HG02798 (cell line): ENCODE data around the gene HOXD3.

ENCODE experiments used
- ATAC-seq: cut with Tn5 transposase; IDR thresholded peaks from one replicate; pipeline ENCODE4 v1.9.1; 2021; ENCODE audit warnings: mild to moderate bottlenecking; ENCODE audit not compliant: unreplicated experiment, poor library complexity

Gene HOXD3

GRCh38 chr2:176161825-176162626 is 4.9 kb downstream of the HOXD3 start:
- no peak for ATAC-seq

GRCh38 chr2:176162911-176163671 is 6.0 kb downstream of the HOXD3 start:
- no peak for ATAC-seq

GRCh38 chr2:176163672-176164056 is 6.6 kb downstream of the HOXD3 start:
- no peak for ATAC-seq

- no peak for ATAC-seq
Observed at GRCh38 chr2:176164201-176164600, 7.1 kb downstream of the HOXD3 start.

GRCh38 chr2:176164611-176165369 is 7.7 kb downstream of the HOXD3 start:
- ATAC-seq = no peak

- ATAC-seq = no peak
Observed at GRCh38 chr2:176165370-176166050, 8.4 kb downstream of the HOXD3 start.

- no peak for ATAC-seq
Observed at GRCh38 chr2:176166272-176166671, 9.2 kb downstream of the HOXD3 start.

- ATAC-seq = no peak
Observed at GRCh38 chr2:176167398-176167797, 10.3 kb downstream of the HOXD3 start.

- ATAC-seq = no peak
Observed at GRCh38 chr2:176169181-176169580, 12.1 kb downstream of the HOXD3 start.

GRCh38 chr2:176169711-176170110 is 12.6 kb downstream of the HOXD3 start:
- no peak for ATAC-seq

GRCh38 chr2:176170602-176171305 is 13.6 kb downstream of the HOXD3 start:
- ATAC-seq = no peak

- no peak for ATAC-seq
Observed at GRCh38 chr2:176171351-176172006, 14.4 kb downstream of the HOXD3 start.

- no peak for ATAC-seq
Observed at GRCh38 chr2:176172007-176172894, 15.1 kb downstream of the HOXD3 start.

GRCh38 chr2:176172895-176173566 is 15.9 kb downstream of the HOXD3 start:
- no peak for ATAC-seq

- ATAC-seq = no peak
Observed at GRCh38 chr2:176173567-176174381, 16.7 kb downstream of the HOXD3 start.

- no peak for ATAC-seq
Observed at GRCh38 chr2:176174382-176174823, 17.3 kb downstream of the HOXD3 start.
